OCI-LY7 (cell line): ENCODE data around the gene JPH3. TPM values are rescaled to one million over a fixed set of nuclear protein-coding genes. Genes with fewer than 3 reads are reported as not detected.

Experiments
- BruUV-seq: library from RNA; stranded (reverse); fragments of 400-500 nt; replicated peaks from 2 replicates; lab custom pipeline; 2021; lab: Mats Ljungman, UMichigan
- CTCF ChIA-PET: fragments of 300-600 bp; sonication (Branson Sonifier 250); formaldehyde crosslinking; loops from one replicate; lab custom pipeline; 2022; ENCODE audit warnings: antibody characterized with exemption; ENCODE audit not compliant: unreplicated experiment; lab: Charles Lee
- POLR2A ChIA-PET: fragments of 300-600 bp; sonication (Branson Sonifier 250); formaldehyde crosslinking; loops from one replicate; lab custom pipeline; 2022; ENCODE audit warnings: antibody characterized with exemption; lab: Charles Lee
- DNase-seq: peaks from one replicate; pipeline ENCODE4 v3.0.0-alpha.2; 2015; ENCODE audit warnings: low spot score
- H2AFZ ChIP-seq: fragments of 200-600 bp; sonication (generic), shearing (Covaris generic); 2 replicates; pipeline ENCODE4 v1.6.1; 2014; ENCODE audit warnings: mild to moderate bottlenecking, antibody characterized with exemption, low read length, moderate library complexity
- H3K27ac ChIP-seq: fragments of 200-600 bp; sonication (generic); 2 replicates; pipeline ENCODE4 v1.5.1; 2014; ENCODE audit warnings: mixed run types, low read depth, mild to moderate bottlenecking, moderate library complexity, low read length, inconsistent platforms; ENCODE audit not compliant: poor library complexity, severe bottlenecking
- H3K36me3 ChIP-seq: fragments of 200-600 bp; sonication (generic); 2 replicates; pipeline ENCODE4 v1.6.1; 2014; ENCODE audit warnings: mild to moderate bottlenecking, antibody characterized with exemption, low read length, moderate library complexity, mixed read lengths; ENCODE audit not compliant: insufficient read depth
- H3K4me1 ChIP-seq: fragments of 200-600 bp; sonication (generic); 2 replicates; pipeline ENCODE4 v1.5.1; 2014; ENCODE audit warnings: mild to moderate bottlenecking, low read length; ENCODE audit not compliant: insufficient read depth, poor library complexity, severe bottlenecking
- H3K4me2 ChIP-seq: fragments of 200-600 bp; sonication (generic); 2 replicates; pipeline ENCODE4 v1.6.1; 2014; ENCODE audit warnings: mild to moderate bottlenecking, low read length
- H3K4me3 ChIP-seq: fragments of 200-600 bp; sonication (generic); 2 replicates; pipeline ENCODE4 v1.5.1; 2014; ENCODE audit warnings: mild to moderate bottlenecking, low read depth, low read length; ENCODE audit not compliant: poor library complexity, severe bottlenecking
- H3K79me2 ChIP-seq: fragments of 200-600 bp; sonication (generic); 2 replicates; pipeline ENCODE4 v1.6.1; 2016; ENCODE audit warnings: low read depth, mild to moderate bottlenecking, low read length, moderate library complexity, mixed read lengths; ENCODE audit not compliant: insufficient read depth
- H3K9me2 ChIP-seq: fragments of 200-600 bp; sonication (generic); 2 replicates; pipeline ENCODE4 v1.6.1; 2016; ENCODE audit warnings: mild to moderate bottlenecking, low read length, mixed read lengths; ENCODE audit not compliant: insufficient read depth
- H3K9me3 ChIP-seq: fragments of 200-600 bp; sonication (generic); 2 replicates; pipeline ENCODE4 v1.6.1; 2014; ENCODE audit warnings: mild to moderate bottlenecking, mixed run types, low read length, mixed read lengths
- H4K20me1 ChIP-seq: fragments of 200-600 bp; sonication (generic); 2 replicates; pipeline ENCODE4 v1.6.1; 2014; ENCODE audit warnings: mild to moderate bottlenecking, antibody characterized with exemption, low read length, moderate library complexity, mixed read lengths; ENCODE audit not compliant: insufficient read depth
- CTCF ChIP-seq: fragments of 200-600 bp; sonication (generic); conservative IDR thresholded peaks from 2 replicates; pipeline ENCODE4 v1.5.1; 2014; ENCODE audit warnings: mild to moderate bottlenecking, antibody characterized with exemption, low read length, moderate library complexity, mixed read lengths
- EZH2phosphoT487 ChIP-seq: fragments of 200-600 bp; sonication (generic); IDR thresholded peaks from 2 replicates; pipeline ENCODE4 v1.6.1; 2018; ENCODE audit warnings: low read depth, borderline replicate concordance, mild to moderate bottlenecking, mixed run types, antibody characterized with exemption, low read length, moderate library complexity, mixed read lengths
- intact Hi-C: fragments of 100-400 bp; cut with micrococcal nuclease; formaldehyde crosslinking; loops from one replicate; pipeline ENCODE4 v1.10.0; 2022; ENCODE audit not compliant: unreplicated experiment
- total RNA-seq, 2 experiments: library from RNA; depleted of rRNA in 1 of 2; stranded (reverse); fragments of >200 nt in 1 of 2; shearing (Covaris generic) in 1 of 2; gene quantifications; 2 replicates each; pipeline ENCODE4 v1.2.3, GENCODE V29; 2014 to 2022

Gene JPH3
- total RNA-seq, 2 experiments from 2014 or later = not detected

DNA sequence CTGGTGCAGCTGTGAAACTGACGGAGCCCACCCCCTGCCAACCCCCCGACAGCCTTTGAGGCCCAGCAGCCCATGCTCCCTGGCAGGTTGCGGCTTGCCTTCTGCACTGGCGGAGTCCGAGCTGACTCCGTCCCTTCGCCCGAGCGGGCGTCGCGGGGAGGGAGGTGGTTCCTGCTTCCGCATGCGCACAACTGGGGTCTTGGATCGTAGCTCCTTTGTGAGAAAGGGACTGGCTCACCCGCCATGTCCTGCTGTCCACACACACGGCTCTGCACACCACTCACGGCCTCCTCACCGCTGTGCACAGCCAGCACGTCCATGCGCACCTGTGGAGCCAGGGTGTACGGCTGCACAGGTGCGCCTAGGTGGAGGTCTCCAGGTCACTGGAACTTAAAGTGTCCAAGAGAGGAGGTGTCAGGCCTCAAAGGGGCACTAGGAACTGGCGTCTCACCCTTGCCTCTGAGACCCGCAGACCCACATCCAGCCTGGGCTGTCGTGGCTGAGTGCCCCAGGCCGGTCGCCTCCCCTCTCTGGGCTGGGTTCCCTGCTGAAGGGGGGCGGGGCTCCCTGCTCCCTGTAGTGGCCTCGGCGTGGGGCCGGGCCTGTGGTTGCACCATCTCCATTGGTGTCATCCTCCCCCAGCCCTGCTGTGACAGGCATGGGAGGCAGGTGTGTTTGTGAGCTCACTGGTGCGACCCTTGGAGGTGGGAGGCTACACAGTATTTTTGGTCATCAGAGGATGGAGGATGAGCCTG is 45.3 kb downstream of the JPH3 start:
- no peak for DNase-seq
- Histone ChIP-seq H3K4me3 (no peak overlapping the region), H3K4me1 (no peaks in the 10 kb centered on the region), H3K36me3 (no peaks in the 10 kb centered on the region), H3K9me3 (no peaks in the 10 kb centered on the region), H3K9me2 (no peaks in the 10 kb centered on the region), H4K20me1 (no peaks in the 10 kb centered on the region), H3K79me2 (no peaks in the 10 kb centered on the region), H3K27ac (no peak overlapping the region), H3K4me2 (no peak overlapping the region), H2AFZ (no peak overlapping the region)
- BruUV-seq = no TSS peak
- TF ChIP-seq CTCF (no peak), EZH2phosphoT487 (no peak)
- intact Hi-C loops = no loop called here
- CTCF ChIA-PET = no interaction called here
- POLR2A ChIA-PET = no interaction called here

GRCh38 chr16:87648236-87648635 is 45.9 kb downstream of the JPH3 start:
- CTCF ChIA-PET = no interaction called here
- no peaks in the 10 kb centered on the region for H3K4me1 ChIP-seq
- no peaks in the 10 kb centered on the region for H3K79me2 ChIP-seq
- no peak for TF ChIP-seq EZH2phosphoT487
- no peak for TF ChIP-seq CTCF
- H3K9me2 ChIP-seq = no peaks in the 10 kb centered on the region
- H3K4me3 ChIP-seq = no peak overlapping the region
- H3K4me2 ChIP-seq = no peak overlapping the region
- POLR2A ChIA-PET = no interaction called here
- intact Hi-C loops = no loop called here
- DNase-seq = no peak
- no peaks in the 10 kb centered on the region for H4K20me1 ChIP-seq
- H2AFZ ChIP-seq = no peak overlapping the region
- BruUV-seq = no TSS peak
- no peaks in the 10 kb centered on the region for H3K9me3 ChIP-seq
- no peaks in the 10 kb centered on the region for H3K36me3 ChIP-seq
- H3K27ac ChIP-seq = no peak overlapping the region

- no peaks in the 10 kb centered on the region for H3K36me3 ChIP-seq
- DNase-seq = no peak
- ChIA-PET POLR2A (no interaction called here), CTCF (no interaction called here)
- no peaks in the 10 kb centered on the region for H3K9me2 ChIP-seq
- H3K4me3 ChIP-seq = no peak overlapping the region
- H3K27ac ChIP-seq = no peak overlapping the region
- H2AFZ ChIP-seq = no peak overlapping the region
- H3K79me2 ChIP-seq = no peaks in the 10 kb centered on the region
- no TSS peak for BruUV-seq
- no peak overlapping the region for H3K4me2 ChIP-seq
- no peaks in the 10 kb centered on the region for H4K20me1 ChIP-seq
- no peaks in the 10 kb centered on the region for H3K4me1 ChIP-seq
- TF ChIP-seq EZH2phosphoT487 (no peak), CTCF (no peak)
- intact Hi-C loops = no loop called here
- no peaks in the 10 kb centered on the region for H3K9me3 ChIP-seq
Measured at GRCh38 chr16:87648698-87649487, 46.6 kb downstream of the JPH3 start.
